ENCODE measurements around the gene CTSL. TPM values are rescaled to one million over a fixed set of nuclear protein-coding genes. Genes with fewer than 3 reads are reported as not detected.

CTSL gene
- total and polyA plus RNA-seq, 2 of the 13 experiments (the other 11 are each of a cell fraction or from before 2014, with no cell fraction given): 78.1 to 113 TPM

GRCh38 chr9:87714819-87715218, 11.1 kb upstream of the CTSL start (continued):
- TF ChIP-seq MTERF4 (CRISPR knock-in tag; IDR thresholded peaks at IDR 0.05) (no peak), RXRA (CRISPR knock-in tag; IDR thresholded peaks at IDR 0.05) (no peak), RCOR2 (CRISPR knock-in tag; IDR thresholded peaks at IDR 0.05) (no peak), ZNF138 (CRISPR knock-in tag; IDR thresholded peaks at IDR 0.05; ENCODE audit: low read depth) (no peak), KDM1A (CRISPR knock-in tag; IDR thresholded peaks at IDR 0.05) (0 out of 2 replicates have a peak, but pooled peaks have one; percentile 31), ZMYM4 (CRISPR knock-in tag; IDR thresholded peaks at IDR 0.05) (0 out of 2 replicates have a peak, but pooled peaks have one; percentile 14), ZNF260 (CRISPR knock-in tag; IDR thresholded peaks at IDR 0.05; ENCODE audit: borderline replicate concordance, low read depth) (no peak), ISL2 (CRISPR knock-in tag; IDR thresholded peaks at IDR 0.05) (0 out of 2 replicates have a peak, but pooled peaks have one; percentile 44), HOMEZ (CRISPR knock-in tag; IDR thresholded peaks at IDR 0.05; ENCODE audit: low read depth) (no peak), HNF4G (IDR thresholded peaks at IDR 0.05; ENCODE audit: borderline replicate concordance, low read depth, low read length) (no peak), HNF4G (CRISPR knock-in tag; IDR thresholded peaks at IDR 0.05; ENCODE audit: borderline replicate concordance, low read depth) (no peak), ZBED4 (CRISPR knock-in tag; IDR thresholded peaks at IDR 0.05; ENCODE audit: borderline replicate concordance) (no peak), FOXJ3 (CRISPR knock-in tag; IDR thresholded peaks at IDR 0.05; ENCODE audit: borderline replicate concordance) (peak; percentile 57; the same call in 1 of the 2 replicates), ZNF367 (CRISPR knock-in tag; IDR thresholded peaks at IDR 0.05; ENCODE audit: borderline replicate concordance) (no peak)
- TF ChIP-seq, protein P1, sequence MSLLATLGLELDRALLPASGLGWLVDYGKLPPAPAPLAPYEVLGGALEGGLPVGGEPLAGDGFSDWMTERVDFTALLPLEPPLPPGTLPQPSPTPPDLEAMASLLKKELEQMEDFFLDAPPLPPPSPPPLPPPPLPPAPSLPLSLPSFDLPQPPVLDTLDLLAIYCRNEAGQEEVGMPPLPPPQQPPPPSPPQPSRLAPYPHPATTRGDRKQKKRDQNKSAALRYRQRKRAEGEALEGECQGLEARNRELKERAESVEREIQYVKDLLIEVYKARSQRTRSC (CRISPR knock-in tag; IDR thresholded peaks at IDR 0.05; ENCODE audit: low read depth): no peak
- TF ChIP-seq, protein P2, sequence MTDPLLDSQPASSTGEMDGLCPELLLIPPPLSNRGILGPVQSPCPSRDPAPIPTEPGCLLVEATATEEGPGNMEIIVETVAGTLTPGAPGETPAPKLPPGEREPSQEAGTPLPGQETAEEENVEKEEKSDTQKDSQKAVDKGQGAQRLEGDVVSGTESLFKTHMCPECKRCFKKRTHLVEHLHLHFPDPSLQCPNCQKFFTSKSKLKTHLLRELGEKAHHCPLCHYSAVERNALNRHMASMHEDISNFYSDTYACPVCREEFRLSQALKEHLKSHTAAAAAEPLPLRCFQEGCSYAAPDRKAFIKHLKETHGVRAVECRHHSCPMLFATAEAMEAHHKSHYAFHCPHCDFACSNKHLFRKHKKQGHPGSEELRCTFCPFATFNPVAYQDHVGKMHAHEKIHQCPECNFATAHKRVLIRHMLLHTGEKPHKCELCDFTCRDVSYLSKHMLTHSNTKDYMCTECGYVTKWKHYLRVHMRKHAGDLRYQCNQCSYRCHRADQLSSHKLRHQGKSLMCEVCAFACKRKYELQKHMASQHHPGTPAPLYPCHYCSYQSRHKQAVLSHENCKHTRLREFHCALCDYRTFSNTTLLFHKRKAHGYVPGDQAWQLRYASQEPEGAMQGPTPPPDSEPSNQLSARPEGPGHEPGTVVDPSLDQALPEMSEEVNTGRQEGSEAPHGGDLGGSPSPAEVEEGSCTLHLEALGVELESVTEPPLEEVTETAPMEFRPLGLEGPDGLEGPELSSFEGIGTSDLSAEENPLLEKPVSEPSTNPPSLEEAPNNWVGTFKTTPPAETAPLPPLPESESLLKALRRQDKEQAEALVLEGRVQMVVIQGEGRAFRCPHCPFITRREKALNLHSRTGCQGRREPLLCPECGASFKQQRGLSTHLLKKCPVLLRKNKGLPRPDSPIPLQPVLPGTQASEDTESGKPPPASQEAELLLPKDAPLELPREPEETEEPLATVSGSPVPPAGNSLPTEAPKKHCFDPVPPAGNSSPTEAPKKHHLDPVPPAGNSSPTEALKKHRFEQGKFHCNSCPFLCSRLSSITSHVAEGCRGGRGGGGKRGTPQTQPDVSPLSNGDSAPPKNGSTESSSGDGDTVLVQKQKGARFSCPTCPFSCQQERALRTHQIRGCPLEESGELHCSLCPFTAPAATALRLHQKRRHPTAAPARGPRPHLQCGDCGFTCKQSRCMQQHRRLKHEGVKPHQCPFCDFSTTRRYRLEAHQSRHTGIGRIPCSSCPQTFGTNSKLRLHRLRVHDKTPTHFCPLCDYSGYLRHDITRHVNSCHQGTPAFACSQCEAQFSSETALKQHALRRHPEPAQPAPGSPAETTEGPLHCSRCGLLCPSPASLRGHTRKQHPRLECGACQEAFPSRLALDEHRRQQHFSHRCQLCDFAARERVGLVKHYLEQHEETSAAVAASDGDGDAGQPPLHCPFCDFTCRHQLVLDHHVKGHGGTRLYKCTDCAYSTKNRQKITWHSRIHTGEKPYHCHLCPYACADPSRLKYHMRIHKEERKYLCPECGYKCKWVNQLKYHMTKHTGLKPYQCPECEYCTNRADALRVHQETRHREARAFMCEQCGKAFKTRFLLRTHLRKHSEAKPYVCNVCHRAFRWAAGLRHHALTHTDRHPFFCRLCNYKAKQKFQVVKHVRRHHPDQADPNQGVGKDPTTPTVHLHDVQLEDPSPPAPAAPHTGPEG (CRISPR knock-in tag; IDR thresholded peaks at IDR 0.05): no peak
